ENCODE measurements around the gene CCDC27.

Gene CCDC27

GRCh38 chr1:3761296-3762010 is 9.2 kb downstream of the CCDC27 start:
- no peak for DNase-seq

- DNase-seq = no peak
Measured at GRCh38 chr1:3762151-3762872, 10.1 kb downstream of the CCDC27 start.

- DNase-seq = no peak
Measured at GRCh38 chr1:3762873-3763228, 10.6 kb downstream of the CCDC27 start.

GRCh38 chr1:3763351-3764125 is 11.3 kb downstream of the CCDC27 start:
- no peak for DNase-seq

GRCh38 chr1:3767328-3767925 is 15.2 kb downstream of the CCDC27 start:
- no peak for DNase-seq

GRCh38 chr1:3768811-3769390 is 16.7 kb downstream of the CCDC27 start:
- no peak for DNase-seq

- DNase-seq = no peak
Measured at GRCh38 chr1:3770047-3770765, 18.0 kb downstream of the CCDC27 start.

GRCh38 chr1:3771108-3772026 is 19.1 kb downstream of the CCDC27 start:
- DNase-seq = no peak

GRCh38 chr1:3772027-3772714 is 19.9 kb downstream of the CCDC27 start:
- DNase-seq = peak; percentile 69 to 89 (median 77)

- DNase-seq = peak in 1 of 3 donors; percentile 8
Measured at GRCh38 chr1:3772715-3773571, 20.7 kb downstream of the CCDC27 start, which contains the start of gene SMIM1. Gene SMIM1 (plus strand): TSS chr1:3772749. CDS start chr1:3775374, 2,625 bp downstream.

- no peak for DNase-seq
Measured at GRCh38 chr1:3773572-3774275, 21.5 kb downstream of the CCDC27 start.

- no peak for DNase-seq
Measured at GRCh38 chr1:3774276-3774945, 22.2 kb downstream of the CCDC27 start.

GRCh38 chr1:3774946-3775489 is 22.8 kb downstream of the CCDC27 start:
- DNase-seq = no peak

- peak; percentile 72 to 89 (median 79) for DNase-seq
Measured at GRCh38 chr1:3775490-3776230, 23.4 kb downstream of the CCDC27 start.

- DNase-seq = no peak
Measured at GRCh38 chr1:3776231-3776961, 24.1 kb downstream of the CCDC27 start.

- no peak for DNase-seq
Measured at GRCh38 chr1:3777078-3777547, 24.9 kb downstream of the CCDC27 start.

Data from suppressor macrophage treated with lipopolysaccharide for 1 hour (primary cell).